GM23338 (cell line): ENCODE measurements around the gene CELF2. TPM values are rescaled to one million over a fixed set of nuclear protein-coding genes. Genes with fewer than 3 reads are reported as not detected.

Experiments used
- ATAC-seq: fragments of 200-7000 bp; cut with Tn5 transposase; 3 replicates; pipeline ENCODE4 v1.9.1; 2020
- DNase-seq: peaks from one replicate; pipeline ENCODE4 v3.0.0-alpha.2; 2015; ENCODE audit warnings: low spot score
- H2AFZ ChIP-seq: fragments of 200-600 bp; sonication (generic); 2 replicates; pipeline ENCODE4 v1.8.0; 2016; ENCODE audit warnings: antibody characterized with exemption, mild to moderate bottlenecking, moderate library complexity
- H3F3A ChIP-seq: fragments of 200-600 bp; sonication (generic); replicated peaks from 2 replicates; pipeline ENCODE4 v1.8.0; 2017; ENCODE audit warnings: antibody characterized with exemption, mixed run types, low read depth
- H3K27ac ChIP-seq: fragments of 200-600 bp; sonication (generic); 2 replicates; pipeline ENCODE4 v1.6.1; 2016; ENCODE audit warnings: low read depth
- H3K27me3 ChIP-seq: fragments of 200-600 bp; sonication (generic); 2 replicates; pipeline ENCODE4 v1.8.0; 2016; ENCODE audit warnings: mild to moderate bottlenecking, mixed run types, moderate library complexity; ENCODE audit not compliant: insufficient read depth
- H3K36me3 ChIP-seq: fragments of 200-600 bp; sonication (generic); 2 replicates; pipeline ENCODE4 v1.8.0; 2016; ENCODE audit warnings: mild to moderate bottlenecking; ENCODE audit not compliant: insufficient read depth
- H3K4me1 ChIP-seq: fragments of 200-600 bp; sonication (generic); 2 replicates; pipeline ENCODE4 v1.8.0; 2016; ENCODE audit warnings: mild to moderate bottlenecking, moderate library complexity; ENCODE audit not compliant: insufficient read depth
- H3K4me2 ChIP-seq: fragments of 200-600 bp; sonication (generic); 2 replicates; pipeline ENCODE4 v1.7.1; 2017; ENCODE audit warnings: mixed run types
- H3K4me3 ChIP-seq: fragments of 200-600 bp; sonication (generic); 2 replicates; pipeline ENCODE4 v1.6.1; 2016; ENCODE audit warnings: mixed run types
- H3K79me2 ChIP-seq: fragments of 200-600 bp; sonication (generic); replicated peaks from 2 replicates; pipeline ENCODE4 v1.8.0; 2017; ENCODE audit warnings: mild to moderate bottlenecking; ENCODE audit not compliant: insufficient read depth
- H3K9me2 ChIP-seq: fragments of 200-600 bp; sonication (generic); 2 replicates; pipeline ENCODE4 v1.8.0; 2017; ENCODE audit not compliant: insufficient read depth
- H4K20me1 ChIP-seq: fragments of 200-600 bp; sonication (generic); replicated peaks from 2 replicates; pipeline ENCODE4 v1.8.0; 2017; ENCODE audit warnings: mild to moderate bottlenecking; ENCODE audit not compliant: insufficient read depth
- H3K27ac Mint-ChIP-seq: 2 replicates; pipeline ENCODE4 v1.8.0; 2020; ENCODE audit warnings: inconsistent platforms, mild to moderate bottlenecking, moderate library complexity, mixed read lengths
- H3K27me3 Mint-ChIP-seq: 3 replicates; pipeline ENCODE4 v1.8.0; 2022; ENCODE audit warnings: low read depth, mild to moderate bottlenecking, moderate library complexity, mixed read lengths, inconsistent platforms; ENCODE audit not compliant: insufficient read depth, poor library complexity
- H3K36me3 Mint-ChIP-seq: 3 replicates; pipeline ENCODE4 v1.8.0; 2021; ENCODE audit warnings: low read depth, mild to moderate bottlenecking, inconsistent platforms, moderate library complexity, mixed read lengths
- H3K4me1 Mint-ChIP-seq: 3 replicates; pipeline ENCODE4 v1.8.0; 2020; ENCODE audit warnings: mild to moderate bottlenecking, inconsistent platforms, mixed read lengths
- H3K4me3 Mint-ChIP-seq: 3 replicates; pipeline ENCODE4 v1.8.0; 2021; ENCODE audit warnings: moderate library complexity, mild to moderate bottlenecking, inconsistent platforms, mixed read lengths
- H3K9me3 Mint-ChIP-seq: 3 replicates; pipeline ENCODE4 v1.8.0; 2020; ENCODE audit warnings: moderate library complexity, mild to moderate bottlenecking, inconsistent platforms, mixed read lengths
- CREB1 ChIP-seq: fragments of 250-450 bp; sonication (Bioruptor Pico); IDR thresholded peaks from 2 replicates; pipeline ENCODE4 v1.5.0; 2020; ENCODE audit warnings: low read depth, mild to moderate bottlenecking, moderate library complexity
- EZH2 ChIP-seq: fragments of 200-600 bp; sonication (generic); IDR thresholded peaks from one replicate; pipeline ENCODE4 v1.8.0; 2017; ENCODE audit warnings: antibody characterized with exemption, mild to moderate bottlenecking, low read depth; ENCODE audit not compliant: unreplicated experiment
- EZH2phosphoT487 ChIP-seq: fragments of 200-600 bp; sonication (generic); IDR thresholded peaks from one replicate; pipeline ENCODE4 v1.8.1; 2018; ENCODE audit warnings: antibody characterized with exemption; ENCODE audit not compliant: unreplicated experiment
- JUNB ChIP-seq: IDR thresholded peaks from one replicate; pipeline ENCODE4 v1.6.1; 2016; ENCODE audit warnings: antibody characterized with exemption; ENCODE audit not compliant: unreplicated experiment
- NANOG ChIP-seq: IDR thresholded peaks from 2 replicates; pipeline ENCODE4 v1.6.1; 2016; ENCODE audit warnings: antibody characterized with exemption, borderline replicate concordance
- POLR2AphosphoS5 ChIP-seq: IDR thresholded peaks from 2 replicates; pipeline ENCODE4 v1.6.1; 2016; ENCODE audit warnings: antibody characterized with exemption, low read depth
- STAT1 ChIP-seq: IDR thresholded peaks from one replicate; pipeline ENCODE4 v1.6.1; 2016; ENCODE audit warnings: antibody characterized with exemption; ENCODE audit not compliant: unreplicated experiment
- polyA plus RNA-seq: library from polyadenylated mRNA; unstranded; fragments of >200 nt; fragmentation: Nextera tagmentation; extraction: Ambion mirVana; gene quantifications from 2 replicates; pipeline ENCODE4 v1.2.1, GENCODE V29; 2016
- total RNA-seq: library from RNA; depleted of rRNA; stranded (reverse); fragments of >200 nt; shearing (Covaris generic); gene quantifications from 2 replicates; pipeline ENCODE4 v1.2.3, GENCODE V29; 2014
- TF ChIP-seq, protein P1 (sequence below), 2 experiments: fragments of 200-600 bp in 1 of 2; sonication (generic) in 1 of 2; conservative IDR thresholded peaks; 2 replicates each; pipeline versions ENCODE4 v1.5.1 to v1.6.1; 2016 to 2017; ENCODE audit warnings: antibody characterized with exemption in 2 of 2, low read depth in 2 of 2, mild to moderate bottlenecking in 2 of 2, moderate library complexity in 1 of 2
- TF ChIP-seq, protein P2 (sequence below): IDR thresholded peaks from 2 replicates; pipeline ENCODE4 v1.6.1; 2016; ENCODE audit warnings: antibody characterized with exemption
- TF ChIP-seq, protein P3 (sequence below): fragments of 250-450 bp; sonication (Bioruptor Pico); IDR thresholded peaks from 2 replicates; pipeline ENCODE4 v1.5.0; 2020; ENCODE audit warnings: mild to moderate bottlenecking, moderate library complexity

Gene CELF2
- total and polyA plus RNA-seq, 2 experiments from 2014 or later, result 18.1 to 22.5 TPM

DNA sequence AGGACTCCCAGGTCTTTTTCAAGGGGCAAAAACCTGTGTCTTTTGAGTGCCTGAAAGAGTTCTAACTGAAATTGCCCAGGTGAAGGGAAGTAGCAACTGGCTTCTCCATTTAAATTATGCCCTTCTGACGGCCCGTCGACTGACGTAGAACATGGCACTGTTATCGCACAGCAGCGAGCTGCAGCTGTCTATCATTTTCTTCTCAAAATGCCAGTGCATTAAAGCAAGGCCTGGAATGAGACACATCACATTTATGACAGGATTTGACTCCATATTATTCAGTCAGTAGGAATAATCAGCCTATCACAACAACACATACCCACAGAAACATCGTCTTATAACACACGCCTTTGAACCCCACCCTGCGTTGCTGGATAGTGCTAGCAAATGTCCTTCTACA lies 69.7 kb downstream of the CELF2 start (continued):
- TF ChIP-seq, protein P1, sequence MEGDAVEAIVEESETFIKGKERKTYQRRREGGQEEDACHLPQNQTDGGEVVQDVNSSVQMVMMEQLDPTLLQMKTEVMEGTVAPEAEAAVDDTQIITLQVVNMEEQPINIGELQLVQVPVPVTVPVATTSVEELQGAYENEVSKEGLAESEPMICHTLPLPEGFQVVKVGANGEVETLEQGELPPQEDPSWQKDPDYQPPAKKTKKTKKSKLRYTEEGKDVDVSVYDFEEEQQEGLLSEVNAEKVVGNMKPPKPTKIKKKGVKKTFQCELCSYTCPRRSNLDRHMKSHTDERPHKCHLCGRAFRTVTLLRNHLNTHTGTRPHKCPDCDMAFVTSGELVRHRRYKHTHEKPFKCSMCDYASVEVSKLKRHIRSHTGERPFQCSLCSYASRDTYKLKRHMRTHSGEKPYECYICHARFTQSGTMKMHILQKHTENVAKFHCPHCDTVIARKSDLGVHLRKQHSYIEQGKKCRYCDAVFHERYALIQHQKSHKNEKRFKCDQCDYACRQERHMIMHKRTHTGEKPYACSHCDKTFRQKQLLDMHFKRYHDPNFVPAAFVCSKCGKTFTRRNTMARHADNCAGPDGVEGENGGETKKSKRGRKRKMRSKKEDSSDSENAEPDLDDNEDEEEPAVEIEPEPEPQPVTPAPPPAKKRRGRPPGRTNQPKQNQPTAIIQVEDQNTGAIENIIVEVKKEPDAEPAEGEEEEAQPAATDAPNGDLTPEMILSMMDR (conservative IDR thresholded peaks at IDR 0.05; ENCODE audit: low read depth in 2 of 2), result no peak
- TF ChIP-seq CREB1 (CRISPR knock-in tag), result no peak

DNA sequence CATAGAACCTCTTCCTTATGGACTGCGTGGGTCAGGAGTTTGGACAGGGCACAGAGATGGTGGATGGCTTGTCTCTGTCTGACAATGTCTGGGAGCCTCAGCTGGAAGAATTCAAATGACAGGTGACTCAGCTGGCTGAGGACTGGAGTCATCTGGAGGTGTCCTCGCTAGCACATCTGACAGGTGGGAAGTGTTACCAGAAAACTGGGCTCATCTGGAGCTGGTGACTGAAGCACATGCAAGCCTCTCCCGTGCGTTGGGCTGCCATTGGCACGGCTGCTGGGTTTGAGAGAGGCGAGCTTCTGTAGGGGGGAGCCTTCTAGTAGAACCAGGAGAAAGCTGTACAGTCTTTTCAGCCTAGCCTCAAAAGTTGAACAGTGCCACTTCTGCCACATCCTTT lies 71.0 kb downstream of the CELF2 start:
- Histone ChIP-seq H4K20me1 (no peaks in the 10 kb centered on the region), H2AFZ (no peak overlapping the region), H3K9me2 (peaks cover 7% of the 10 kb centered on the region; the same call in 1 of the 2 replicates), H3K79me2 (no peaks in the 10 kb centered on the region), H3F3A (no peaks in the 10 kb centered on the region), H3K27me3 (no peaks in the 10 kb centered on the region), H3K4me3 (no peak overlapping the region), H3K4me1 (peaks cover under 1% of the 10 kb centered on the region), H3K36me3 (no peaks in the 10 kb centered on the region), H3K27ac (no peak overlapping the region), H3K4me2 (no peak overlapping the region)
- peaks cover under 1% of the 10 kb centered on the region; the same call in 2 of the 3 replicates for H3K4me1 Mint-ChIP-seq
- no peak overlapping the region for H3K4me3 Mint-ChIP-seq
- no peaks in the 10 kb centered on the region for H3K36me3 Mint-ChIP-seq
- H3K27ac Mint-ChIP-seq, result no peak overlapping the region
- ATAC-seq (no peak), DNase-seq (no peak)
- no peaks in the 10 kb centered on the region for H3K9me3 Mint-ChIP-seq
- H3K27me3 Mint-ChIP-seq, result no peaks in the 10 kb centered on the region
- TF ChIP-seq EZH2 (no peak), JUNB (no peak), NANOG (no peak), CREB1 (CRISPR knock-in tag) (no peak), POLR2AphosphoS5 (no peak), STAT1 (no peak), EZH2phosphoT487 (no peak)
- TF ChIP-seq, protein P2, sequence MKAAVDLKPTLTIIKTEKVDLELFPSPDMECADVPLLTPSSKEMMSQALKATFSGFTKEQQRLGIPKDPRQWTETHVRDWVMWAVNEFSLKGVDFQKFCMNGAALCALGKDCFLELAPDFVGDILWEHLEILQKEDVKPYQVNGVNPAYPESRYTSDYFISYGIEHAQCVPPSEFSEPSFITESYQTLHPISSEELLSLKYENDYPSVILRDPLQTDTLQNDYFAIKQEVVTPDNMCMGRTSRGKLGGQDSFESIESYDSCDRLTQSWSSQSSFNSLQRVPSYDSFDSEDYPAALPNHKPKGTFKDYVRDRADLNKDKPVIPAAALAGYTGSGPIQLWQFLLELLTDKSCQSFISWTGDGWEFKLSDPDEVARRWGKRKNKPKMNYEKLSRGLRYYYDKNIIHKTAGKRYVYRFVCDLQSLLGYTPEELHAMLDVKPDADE, result no peak
- TF ChIP-seq, protein P1 (conservative IDR thresholded peaks at IDR 0.05; ENCODE audit: low read depth in 2 of 2), result no peak
- TF ChIP-seq, protein P3, sequence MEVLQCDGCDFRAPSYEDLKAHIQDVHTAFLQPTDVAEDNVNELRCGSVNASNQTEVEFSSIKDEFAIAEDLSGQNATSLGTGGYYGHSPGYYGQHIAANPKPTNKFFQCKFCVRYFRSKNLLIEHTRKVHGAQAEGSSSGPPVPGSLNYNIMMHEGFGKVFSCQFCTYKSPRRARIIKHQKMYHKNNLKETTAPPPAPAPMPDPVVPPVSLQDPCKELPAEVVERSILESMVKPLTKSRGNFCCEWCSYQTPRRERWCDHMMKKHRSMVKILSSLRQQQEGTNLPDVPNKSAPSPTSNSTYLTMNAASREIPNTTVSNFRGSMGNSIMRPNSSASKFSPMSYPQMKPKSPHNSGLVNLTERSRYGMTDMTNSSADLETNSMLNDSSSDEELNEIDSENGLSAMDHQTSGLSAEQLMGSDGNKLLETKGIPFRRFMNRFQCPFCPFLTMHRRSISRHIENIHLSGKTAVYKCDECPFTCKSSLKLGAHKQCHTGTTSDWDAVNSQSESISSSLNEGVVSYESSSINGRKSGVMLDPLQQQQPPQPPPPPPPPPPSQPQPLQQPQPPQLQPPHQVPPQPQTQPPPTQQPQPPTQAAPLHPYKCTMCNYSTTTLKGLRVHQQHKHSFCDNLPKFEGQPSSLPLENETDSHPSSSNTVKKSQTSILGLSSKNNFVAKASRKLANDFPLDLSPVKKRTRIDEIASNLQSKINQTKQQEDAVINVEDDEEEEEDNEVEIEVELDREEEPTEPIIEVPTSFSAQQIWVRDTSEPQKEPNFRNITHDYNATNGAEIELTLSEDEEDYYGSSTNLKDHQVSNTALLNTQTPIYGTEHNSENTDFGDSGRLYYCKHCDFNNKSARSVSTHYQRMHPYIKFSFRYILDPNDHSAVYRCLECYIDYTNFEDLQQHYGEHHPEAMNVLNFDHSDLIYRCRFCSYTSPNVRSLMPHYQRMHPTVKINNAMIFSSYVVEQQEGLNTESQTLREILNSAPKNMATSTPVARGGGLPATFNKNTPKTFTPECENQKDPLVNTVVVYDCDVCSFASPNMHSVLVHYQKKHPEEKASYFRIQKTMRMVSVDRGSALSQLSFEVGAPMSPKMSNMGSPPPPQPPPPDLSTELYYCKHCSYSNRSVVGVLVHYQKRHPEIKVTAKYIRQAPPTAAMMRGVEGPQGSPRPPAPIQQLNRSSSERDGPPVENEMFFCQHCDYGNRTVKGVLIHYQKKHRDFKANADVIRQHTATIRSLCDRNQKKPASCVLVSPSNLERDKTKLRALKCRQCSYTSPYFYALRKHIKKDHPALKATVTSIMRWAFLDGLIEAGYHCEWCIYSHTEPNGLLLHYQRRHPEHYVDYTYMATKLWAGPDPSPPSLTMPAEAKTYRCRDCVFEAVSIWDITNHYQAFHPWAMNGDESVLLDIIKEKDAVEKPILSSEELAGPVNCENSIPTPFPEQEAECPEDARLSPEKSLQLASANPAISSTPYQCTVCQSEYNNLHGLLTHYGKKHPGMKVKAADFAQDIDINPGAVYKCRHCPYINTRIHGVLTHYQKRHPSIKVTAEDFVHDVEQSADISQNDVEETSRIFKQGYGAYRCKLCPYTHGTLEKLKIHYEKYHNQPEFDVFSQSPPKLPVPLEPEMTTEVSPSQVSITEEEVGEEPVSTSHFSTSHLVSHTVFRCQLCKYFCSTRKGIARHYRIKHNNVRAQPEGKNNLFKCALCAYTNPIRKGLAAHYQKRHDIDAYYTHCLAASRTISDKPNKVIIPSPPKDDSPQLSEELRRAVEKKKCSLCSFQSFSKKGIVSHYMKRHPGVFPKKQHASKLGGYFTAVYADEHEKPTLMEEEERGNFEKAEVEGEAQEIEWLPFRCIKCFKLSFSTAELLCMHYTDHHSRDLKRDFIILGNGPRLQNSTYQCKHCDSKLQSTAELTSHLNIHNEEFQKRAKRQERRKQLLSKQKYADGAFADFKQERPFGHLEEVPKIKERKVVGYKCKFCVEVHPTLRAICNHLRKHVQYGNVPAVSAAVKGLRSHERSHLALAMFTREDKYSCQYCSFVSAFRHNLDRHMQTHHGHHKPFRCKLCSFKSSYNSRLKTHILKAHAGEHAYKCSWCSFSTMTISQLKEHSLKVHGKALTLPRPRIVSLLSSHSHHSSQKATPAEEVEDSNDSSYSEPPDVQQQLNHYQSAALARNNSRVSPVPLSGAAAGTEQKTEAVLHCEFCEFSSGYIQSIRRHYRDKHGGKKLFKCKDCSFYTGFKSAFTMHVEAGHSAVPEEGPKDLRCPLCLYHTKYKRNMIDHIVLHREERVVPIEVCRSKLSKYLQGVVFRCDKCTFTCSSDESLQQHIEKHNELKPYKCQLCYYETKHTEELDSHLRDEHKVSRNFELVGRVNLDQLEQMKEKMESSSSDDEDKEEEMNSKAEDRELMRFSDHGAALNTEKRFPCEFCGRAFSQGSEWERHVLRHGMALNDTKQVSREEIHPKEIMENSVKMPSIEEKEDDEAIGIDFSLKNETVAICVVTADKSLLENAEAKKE (CRISPR knock-in tag), result no peak
